Neuronal stem cell (in vitro differentiated cells): ENCODE measurements around the gene AGFG2. TPM values are rescaled to one million over a fixed set of nuclear protein-coding genes. Genes with fewer than 3 reads are reported as not detected.

Experiments
- DNase-seq: peaks from one replicate; pipeline ENCODE4 v3.0.0-alpha.2; 2013; ENCODE audit warnings: low spot score
- H2AFZ ChIP-seq: one replicate; pipeline ENCODE4 v1.6.1; 2013; ENCODE audit warnings: mild to moderate bottlenecking, low read length, inconsistent platforms
- H2AK5ac ChIP-seq: 2 replicates; pipeline ENCODE4 v1.6.1; 2013; ENCODE audit warnings: low read depth, mild to moderate bottlenecking, inconsistent platforms, low read length, moderate library complexity, mixed read lengths
- H2BK120ac ChIP-seq: 2 replicates; pipeline ENCODE4 v1.6.1; 2013; ENCODE audit warnings: low read depth, mild to moderate bottlenecking, inconsistent platforms, low read length, moderate library complexity, mixed read lengths
- H2BK12ac ChIP-seq: one replicate; pipeline ENCODE4 v1.6.1; 2013; ENCODE audit warnings: low read length, inconsistent platforms
- H2BK15ac ChIP-seq: 2 replicates; pipeline ENCODE4 v1.6.1; 2013; ENCODE audit warnings: mild to moderate bottlenecking, low read length, inconsistent platforms, mixed read lengths
- H2BK5ac ChIP-seq: one replicate; pipeline ENCODE4 v1.6.1; 2013; ENCODE audit warnings: inconsistent platforms, mild to moderate bottlenecking, low read length, moderate library complexity
- H3K14ac ChIP-seq: one replicate; pipeline ENCODE4 v1.6.1; 2013; ENCODE audit warnings: low read length, inconsistent platforms
- H3K18ac ChIP-seq: 2 replicates; pipeline ENCODE4 v1.6.1; 2013; ENCODE audit warnings: low read length, inconsistent platforms
- H3K23ac ChIP-seq: 2 replicates; pipeline ENCODE4 v1.6.1; 2013; ENCODE audit warnings: low read depth, mild to moderate bottlenecking, mixed read lengths, low read length, inconsistent platforms; ENCODE audit not compliant: poor library complexity
- H3K27ac ChIP-seq: replicated peaks from 3 replicates; pipeline ENCODE4 v1.5.1; 2013; ENCODE audit warnings: low read length, inconsistent platforms
- H3K27me3 ChIP-seq, 3 experiments: 2 replicates each; pipeline ENCODE4 v1.6.1; 2013; ENCODE audit warnings: low read length in 3 of 3, mild to moderate bottlenecking in 2 of 3, inconsistent platforms in 1 of 3, low read depth in 1 of 3, mixed read lengths in 1 of 3, moderate library complexity in 1 of 3; ENCODE audit not compliant: control insufficient read depth in 3 of 3, insufficient read depth in 3 of 3
- H3K36me3 ChIP-seq, 2 donors: replicated peaks in 1 of 2; 2 replicates each; pipeline ENCODE4 v1.6.1; 2013; ENCODE audit warnings: low read length in 2 of 2; ENCODE audit not compliant: control insufficient read depth in 2 of 2, insufficient read depth in 2 of 2
- H3K4ac ChIP-seq: 2 replicates; pipeline ENCODE4 v1.6.1; 2013; ENCODE audit warnings: inconsistent platforms, mild to moderate bottlenecking, low read length, moderate library complexity
- H3K4me1 ChIP-seq, 2 donors: 1 replicate in 1 of 2; 2 replicates in 1 of 2; pipeline ENCODE4 v1.6.1; 2013; ENCODE audit warnings: low read length in 2 of 2, low read depth in 1 of 2; ENCODE audit not compliant: control insufficient read depth in 2 of 2, insufficient read depth in 1 of 2
- H3K4me2 ChIP-seq: one replicate; pipeline ENCODE4 v1.6.1; 2013; ENCODE audit warnings: mild to moderate bottlenecking, low read length, inconsistent platforms; ENCODE audit not compliant: insufficient read depth, poor library complexity, severe bottlenecking
- H3K4me3 ChIP-seq, 2 donors: 2 replicates each; pipeline ENCODE4 v1.5.1; 2013; ENCODE audit warnings: low read length in 2 of 2, mild to moderate bottlenecking in 2 of 2, inconsistent platforms in 1 of 2, moderate library complexity in 1 of 2
- H3K79me1 ChIP-seq: one replicate; pipeline ENCODE4 v1.6.1; 2013; ENCODE audit warnings: low read depth, mild to moderate bottlenecking, inconsistent platforms, low read length, moderate library complexity
- H3K9ac ChIP-seq: one replicate; pipeline ENCODE4 v1.6.1; 2013; ENCODE audit warnings: mild to moderate bottlenecking, low read depth, low read length, inconsistent platforms; ENCODE audit not compliant: poor library complexity
- H3K9me3 ChIP-seq, 2 donors: replicated peaks in 1 of 2; 2 replicates each; pipeline versions ENCODE3 to v1.6.1; 2013; ENCODE audit warnings: low read length in 2 of 2, mild to moderate bottlenecking in 2 of 2, inconsistent platforms in 1 of 2, low read depth in 1 of 2, mixed read lengths in 1 of 2, moderate library complexity in 1 of 2; ENCODE audit not compliant: control insufficient read depth in 2 of 2, insufficient read depth in 1 of 2
- H4K8ac ChIP-seq: one replicate; pipeline ENCODE4 v1.6.1; 2013; ENCODE audit warnings: low read depth, mild to moderate bottlenecking, inconsistent platforms, low read length, moderate library complexity
- H4K91ac ChIP-seq: one replicate; pipeline ENCODE4 v1.6.1; 2013; ENCODE audit warnings: low read length, low read depth, mild to moderate bottlenecking, inconsistent platforms; ENCODE audit not compliant: poor library complexity
- WGBS, 2 donors: extraction: QIAGEN DNeasy Blood & Tissue Kit; methylation state at CpG; one replicate each; pipeline ENCODE4 v1.1.7; 2013; ENCODE audit warnings: missing lambda C conversion rate in 2 of 2, mixed read lengths in 1 of 2; ENCODE audit not compliant: insufficient read length in 2 of 2, insufficient replicate concordance in 1 of 2; ENCODE audit errors: extremely low coverage in 2 of 2; 5-methylcytosine and 5-hydroxymethylcytosine counted together
- small RNA-seq: library from polyadenylated mRNA; stranded (forward); fragments of <200 nt; extraction: miRNeasy Mini kit (QIAGEN cat#:217004); gene quantifications from one replicate; pipeline ENCODE3, GENCODE V24; 2013; ENCODE audit not compliant: insufficient read depth

AGFG2 gene

GRCh38 chr7:100614308-100614861 lies 75.4 kb downstream of the AGFG2 start:
- Histone ChIP-seq H3K27ac (no peak overlapping the region), H4K8ac (no peak overlapping the region), H3K4me2 (no peak overlapping the region), H2AK5ac (no peak overlapping the region), H3K4ac (no peak overlapping the region), H3K9ac (no peak overlapping the region), H4K91ac (no peak overlapping the region), H3K4me3 (no peak overlapping the region), H2BK12ac (no peak overlapping the region), H3K36me3 (peaks cover 0 to 9% of the 10 kb centered on the region in 2 donors), H3K23ac (no peak overlapping the region), H3K18ac (no peak overlapping the region), H3K14ac (no peak overlapping the region), H3K27me3 (no peaks in the 10 kb centered on the region), H3K4me1 (peaks cover 3 to 6% of the 10 kb centered on the region in 2 donors), H3K79me1 (no peaks in the 10 kb centered on the region), H3K9me3 (no peaks in the 10 kb centered on the region), H2BK120ac (no peak overlapping the region), H2AFZ (no peak overlapping the region), H2BK5ac (no peak overlapping the region), H2BK15ac (no peak overlapping the region)
- no peak for DNase-seq
- no CpG with 5 or more reads among the region's 6 CpGs for WGBS, 2 donors

Small RNA genes lying within 50 kb of the gene (small RNA-seq; reads per million reads assigned to genes)
- gene RN7SL416P: not detected
- gene SAP25: not detected
